GM10248 (cell line): ENCODE results near the gene GPR39.
"Not testable (repeated sequence)": the region's sequence is repeated elsewhere in the genome, so short reads cannot be mapped to it uniquely, and the experiment has no call there.

Source experiments
- CTCF ChIA-PET: fragments of 300-600 bp; sonication (Branson Sonifier 250); formaldehyde crosslinking; extraction: SDS; loops from one replicate; lab custom pipeline; 2021; ENCODE audit warnings: antibody characterized with exemption; lab: Yijun Ruan, JAX
- POLR2A ChIA-PET: fragments of 350-650 bp; sonication (Branson Sonifier 250); formaldehyde crosslinking; extraction: SDS; loops from one replicate; lab custom pipeline; 2020; ENCODE audit warnings: antibody characterized with exemption; lab: Yijun Ruan, JAX
- DNase-seq: peaks from one replicate; pipeline ENCODE4 v3.0.0; 2012; ENCODE audit errors: extremely low spot score
- TF ChIP-seq, protein P1 (sequence below): IDR thresholded peaks from 2 replicates; pipeline ENCODE4 v1.5.1; 2012; ENCODE audit warnings: mild to moderate bottlenecking, low read depth; ENCODE audit errors: extremely low read depth, missing control alignments, control extremely low read depth

The GPR39 gene

DNA sequence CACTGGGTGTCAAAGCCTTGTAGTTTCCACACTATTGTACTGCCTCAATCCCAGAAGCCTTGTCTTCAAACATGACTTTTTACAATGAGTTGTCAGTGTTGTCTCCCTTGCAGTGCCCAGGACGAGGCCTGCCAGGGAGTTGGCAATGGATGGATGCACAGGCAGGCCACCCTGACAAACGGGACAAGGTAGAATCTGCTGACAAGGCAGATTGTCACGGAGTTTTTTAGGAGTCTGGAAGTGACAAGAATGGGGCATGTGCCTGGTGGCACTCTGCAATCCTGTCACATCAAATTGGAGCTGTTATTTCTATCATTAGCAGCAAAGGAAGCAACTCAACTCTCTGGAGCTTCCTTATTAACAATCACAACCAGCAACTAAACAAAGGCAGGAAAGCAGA lies 25.2 kb upstream of the GPR39 start:
- TF ChIP-seq, protein P1, sequence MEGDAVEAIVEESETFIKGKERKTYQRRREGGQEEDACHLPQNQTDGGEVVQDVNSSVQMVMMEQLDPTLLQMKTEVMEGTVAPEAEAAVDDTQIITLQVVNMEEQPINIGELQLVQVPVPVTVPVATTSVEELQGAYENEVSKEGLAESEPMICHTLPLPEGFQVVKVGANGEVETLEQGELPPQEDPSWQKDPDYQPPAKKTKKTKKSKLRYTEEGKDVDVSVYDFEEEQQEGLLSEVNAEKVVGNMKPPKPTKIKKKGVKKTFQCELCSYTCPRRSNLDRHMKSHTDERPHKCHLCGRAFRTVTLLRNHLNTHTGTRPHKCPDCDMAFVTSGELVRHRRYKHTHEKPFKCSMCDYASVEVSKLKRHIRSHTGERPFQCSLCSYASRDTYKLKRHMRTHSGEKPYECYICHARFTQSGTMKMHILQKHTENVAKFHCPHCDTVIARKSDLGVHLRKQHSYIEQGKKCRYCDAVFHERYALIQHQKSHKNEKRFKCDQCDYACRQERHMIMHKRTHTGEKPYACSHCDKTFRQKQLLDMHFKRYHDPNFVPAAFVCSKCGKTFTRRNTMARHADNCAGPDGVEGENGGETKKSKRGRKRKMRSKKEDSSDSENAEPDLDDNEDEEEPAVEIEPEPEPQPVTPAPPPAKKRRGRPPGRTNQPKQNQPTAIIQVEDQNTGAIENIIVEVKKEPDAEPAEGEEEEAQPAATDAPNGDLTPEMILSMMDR: no peak
- DNase-seq: no peak
- ChIA-PET CTCF (no interaction called here), POLR2A (no interaction called here)

- ChIA-PET CTCF (no interaction called here), POLR2A (no interaction called here)
- no peak for DNase-seq
- TF ChIP-seq, protein P1: no peak
Observed at GRCh38 chr2:132392221-132392620, 24.4 kb upstream of the GPR39 start.

GRCh38 chr2:132392879-132393278 lies 23.7 kb upstream of the GPR39 start:
- no peak for DNase-seq
- TF ChIP-seq, protein P1: no peak
- ChIA-PET CTCF (no interaction called here), POLR2A (no interaction called here)

GRCh38 chr2:132397042-132397441 lies 19.6 kb upstream of the GPR39 start:
- POLR2A ChIA-PET, DNase-seq: not testable (repeated sequence)
- CTCF ChIA-PET: interaction anchor here (1.5 kb wide), 1 partner anchor 21 kb away, joined by 3 read pairs; no protein-coding TSS in a partner anchor

GRCh38 chr2:132400169-132400900 lies 16.3 kb upstream of the GPR39 start:
- POLR2A ChIA-PET: no interaction called here
- TF ChIP-seq, protein P1: no peak
- no peak for DNase-seq
- CTCF ChIA-PET: no interaction called here

DNA sequence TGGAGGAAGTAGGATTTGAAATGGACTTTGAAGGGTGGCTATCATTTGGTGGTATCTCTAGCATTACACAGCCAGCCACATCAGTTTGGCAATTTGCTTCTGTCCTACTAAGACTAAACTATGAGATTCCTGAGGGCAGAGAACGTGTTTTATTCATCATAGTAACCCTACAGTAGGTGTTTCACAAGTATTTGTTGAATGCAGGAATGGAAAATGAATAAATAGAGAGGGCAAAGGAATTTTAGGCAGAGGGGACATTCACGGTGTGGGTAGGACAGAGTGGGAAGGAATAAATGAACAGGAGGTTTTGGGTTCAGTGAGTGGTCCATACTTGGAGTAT lies 15.7 kb upstream of the GPR39 start:
- ChIA-PET CTCF (no interaction called here), POLR2A (no interaction called here)
- DNase-seq: no peak
- TF ChIP-seq, protein P1: no peak

- TF ChIP-seq, protein P1: no peak
- ChIA-PET CTCF (no interaction called here), POLR2A (no interaction called here)
- no peak for DNase-seq
Observed at GRCh38 chr2:132401326-132401725, 15.3 kb upstream of the GPR39 start.
